SIG-M5 treated with dmso at 0.1 percent for 504 hours (cell line): ENCODE results near the gene HFE.
"Not testable (repeated sequence)": the region's sequence is repeated elsewhere in the genome, so short reads cannot be mapped to it uniquely, and the experiment has no call there.

Experiments
- DNase-seq: peaks from one replicate; lab custom pipeline; 2025; ENCODE audit not compliant: unreplicated experiment; lab: John Stamatoyannopoulos, UW

The HFE gene

DNA sequence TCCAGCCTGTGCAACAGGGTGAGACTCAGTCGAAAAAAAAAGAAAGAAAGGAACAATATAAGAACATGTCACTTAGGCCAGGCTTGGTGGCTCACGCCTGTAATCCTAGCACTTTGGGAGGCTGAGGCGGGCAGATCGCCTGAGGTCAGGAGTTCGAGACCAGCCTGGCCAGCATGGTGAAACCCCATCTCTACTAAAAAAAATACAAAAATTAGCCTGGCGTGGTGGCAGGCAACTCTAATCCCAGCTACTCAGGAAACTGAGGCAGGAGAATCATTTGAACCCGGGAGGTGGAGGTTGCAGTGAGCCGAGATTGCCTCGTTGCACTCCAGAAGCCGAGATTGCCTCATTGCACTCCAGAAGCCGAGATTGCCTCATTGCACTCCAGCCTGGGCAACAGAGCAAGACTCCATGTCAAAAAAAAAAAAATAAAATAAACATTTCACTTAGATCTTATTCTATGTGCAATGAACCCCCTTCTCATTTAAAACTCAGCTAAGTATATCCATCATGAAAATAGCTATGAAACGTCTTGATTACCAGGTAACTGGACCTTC is 28.7 kb upstream of the HFE start:
- not testable (repeated sequence) for DNase-seq

DNA sequence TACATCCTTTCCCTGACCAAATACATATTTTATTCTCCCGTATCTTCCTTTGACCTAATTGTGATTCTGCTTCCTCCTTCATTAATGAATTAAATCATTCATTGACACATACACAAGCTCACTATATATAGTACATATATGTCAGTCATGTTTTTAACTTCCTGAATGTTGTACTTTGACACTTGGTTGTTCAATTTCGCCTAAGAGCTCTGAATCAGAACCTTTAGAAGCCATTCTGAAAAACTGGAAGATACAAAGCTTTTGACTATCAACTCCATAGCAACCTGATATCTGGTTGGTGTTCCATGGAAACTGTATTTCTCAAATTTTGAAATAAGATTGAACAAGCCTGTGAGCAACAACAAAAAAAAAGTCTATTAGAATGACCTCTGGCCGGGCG is 27.3 kb upstream of the HFE start:
- DNase-seq, result no peak

DNA sequence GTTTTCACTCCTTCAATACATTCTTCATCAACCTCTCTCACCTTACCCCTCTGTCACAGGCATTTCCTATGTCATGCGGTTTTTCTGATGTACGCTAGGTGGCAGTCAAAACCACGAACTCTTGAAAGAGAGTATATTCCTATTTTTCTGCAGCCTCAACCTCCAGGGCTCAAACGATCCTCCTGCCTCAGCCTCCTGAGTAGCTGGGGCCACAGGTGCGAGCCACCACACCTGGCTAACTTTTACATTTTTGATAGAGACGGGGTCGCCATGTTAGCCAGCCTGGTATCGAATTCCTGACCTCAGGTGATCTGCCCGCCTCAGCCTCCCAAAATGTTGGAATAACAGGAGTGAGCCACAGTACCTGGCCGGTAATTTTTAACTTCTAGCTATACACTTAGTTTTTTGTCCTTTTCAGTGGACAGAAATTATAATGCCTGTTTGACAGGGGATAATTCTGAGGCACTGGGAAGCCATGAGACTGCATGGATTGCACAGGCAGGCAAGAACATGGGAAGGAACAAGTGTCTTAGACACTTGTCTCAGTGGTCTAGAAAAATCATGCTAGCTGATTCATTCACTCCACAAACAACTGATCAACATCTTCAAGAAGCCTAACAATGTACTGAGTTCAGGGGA is 22.5 kb upstream of the HFE start:
- DNase-seq, result peak; percentile 77

DNA sequence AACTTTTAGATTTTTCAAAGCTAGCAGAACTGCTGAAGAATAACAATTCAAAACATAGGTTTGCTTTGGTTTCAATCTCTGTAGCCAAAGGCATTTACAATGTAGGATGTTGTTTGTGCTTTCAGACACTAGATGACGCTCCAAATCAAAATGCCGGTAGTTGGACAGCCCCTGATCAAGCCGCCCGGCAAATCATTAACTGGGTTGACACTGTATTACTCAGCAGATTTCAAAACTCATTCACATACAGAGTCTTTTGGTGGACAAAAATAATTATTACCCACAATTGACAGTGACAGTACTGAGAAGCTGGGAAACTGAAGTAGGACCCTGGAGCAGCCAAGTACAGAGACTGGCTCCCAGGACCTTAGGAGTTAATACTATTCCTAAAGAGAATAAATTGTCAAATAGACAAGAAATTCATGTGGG is 21.3 kb upstream of the HFE start:
- peak; percentile 87 for DNase-seq

DNA sequence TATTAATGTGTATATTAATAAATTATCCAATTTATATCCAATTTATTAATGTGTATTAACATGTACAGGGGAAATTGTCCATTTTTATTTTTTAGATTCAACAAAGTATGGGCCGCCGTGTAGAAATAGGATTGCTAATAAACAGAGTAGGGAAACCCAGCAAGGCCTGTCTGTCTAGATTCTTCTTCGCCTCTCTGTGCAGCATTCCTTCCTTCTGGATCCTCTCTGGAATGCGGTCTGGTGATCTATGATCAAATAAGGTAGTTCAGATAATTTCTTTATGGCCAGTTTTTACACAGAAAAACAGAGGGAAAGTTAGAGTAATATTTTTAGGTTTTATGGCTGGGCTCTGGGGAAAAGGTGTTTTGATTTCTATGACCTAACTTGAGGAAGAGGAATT is 19.9 kb upstream of the HFE start:
- no peak for DNase-seq

DNA sequence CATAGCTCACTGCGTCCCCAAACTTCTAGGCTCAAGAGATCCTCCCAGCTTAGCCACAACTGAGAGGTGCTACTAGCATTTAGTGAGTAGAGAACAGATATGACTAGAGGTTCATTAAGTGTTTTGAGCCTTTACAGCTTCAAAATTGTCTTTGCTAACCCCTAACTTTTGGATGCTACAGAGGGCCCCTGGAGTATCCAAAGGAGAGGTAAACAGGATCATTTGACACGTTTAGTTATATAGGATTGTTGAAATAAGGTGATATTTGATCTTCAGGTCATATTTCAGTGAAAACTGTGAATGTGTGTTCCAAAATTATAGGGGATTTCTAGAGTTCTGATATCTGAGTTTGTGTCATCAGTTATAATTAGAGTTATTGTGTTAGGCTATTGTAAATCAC is 19.2 kb upstream of the HFE start:
- no peak for DNase-seq

DNA sequence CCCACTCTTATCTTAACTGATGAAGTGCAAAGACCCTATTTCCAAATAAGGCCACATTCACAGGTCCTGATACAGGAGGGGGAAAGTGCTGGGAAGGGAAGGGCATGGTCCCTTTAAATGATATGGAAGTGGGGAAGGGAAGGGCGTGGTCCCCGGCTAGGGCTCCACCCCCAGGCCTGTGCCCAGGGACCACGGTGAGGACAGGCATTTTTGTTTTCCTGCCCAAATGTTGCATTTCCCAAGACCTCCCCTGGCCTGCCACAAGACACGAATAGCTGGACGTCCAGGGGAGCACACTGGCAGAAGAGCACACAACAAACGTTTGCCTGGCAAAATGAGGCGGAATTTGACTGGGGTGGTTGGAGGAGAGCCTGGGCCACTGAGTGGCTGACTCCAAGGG is 16.1 kb upstream of the HFE start:
- DNase-seq, result no peak

DNA sequence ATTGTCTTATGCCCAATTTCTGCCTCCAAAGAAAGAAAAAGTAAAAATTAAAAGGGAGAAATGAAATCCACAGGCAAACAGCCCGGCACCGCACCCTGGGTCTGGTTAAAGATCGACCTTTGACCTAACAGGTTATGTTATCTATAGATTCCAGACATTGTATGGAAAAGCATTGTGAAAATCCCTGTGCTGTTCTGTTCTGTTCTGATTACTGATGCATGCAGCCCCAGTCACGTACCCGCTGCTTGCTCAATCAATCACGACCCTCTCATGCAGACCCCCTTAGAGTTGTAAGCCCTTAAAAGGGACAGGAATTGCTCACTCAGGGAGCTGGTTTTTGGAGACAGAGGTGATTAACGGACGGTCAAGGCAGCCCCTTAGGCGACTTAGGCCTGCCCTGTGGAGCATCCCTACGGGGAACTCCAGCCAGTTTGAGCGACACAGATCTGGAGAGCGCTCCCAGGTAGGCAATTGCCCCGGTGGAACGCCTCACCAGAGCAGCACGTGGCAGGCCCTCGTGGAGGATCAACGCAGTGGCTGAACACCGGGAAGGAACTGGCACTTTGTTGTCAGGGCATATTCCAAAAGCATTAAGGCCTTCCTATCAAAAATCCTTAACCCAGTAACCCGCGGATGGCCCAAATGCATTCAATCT is 12.0 kb upstream of the HFE start:
- no peak for DNase-seq

DNA sequence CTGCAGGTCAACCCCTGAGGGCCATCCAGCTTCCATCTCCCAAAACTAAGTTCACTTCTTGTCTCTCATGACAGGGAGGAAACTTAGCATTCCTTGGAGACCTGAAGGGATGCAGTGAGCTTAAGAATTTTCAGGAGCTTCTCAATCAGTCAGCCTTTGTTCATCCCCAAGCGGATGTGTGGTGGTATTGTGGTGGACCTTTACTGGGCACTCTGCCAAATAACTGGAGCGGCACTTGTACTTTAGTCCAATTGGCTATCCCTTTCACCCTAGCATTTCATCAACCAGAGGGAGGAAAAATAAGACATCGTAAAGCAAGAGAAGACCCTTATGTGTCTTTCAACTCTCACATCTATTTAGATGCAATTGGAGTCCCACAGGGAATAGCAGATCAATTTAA is 9.2 kb upstream of the HFE start:
- not testable (repeated sequence) for DNase-seq

DNA sequence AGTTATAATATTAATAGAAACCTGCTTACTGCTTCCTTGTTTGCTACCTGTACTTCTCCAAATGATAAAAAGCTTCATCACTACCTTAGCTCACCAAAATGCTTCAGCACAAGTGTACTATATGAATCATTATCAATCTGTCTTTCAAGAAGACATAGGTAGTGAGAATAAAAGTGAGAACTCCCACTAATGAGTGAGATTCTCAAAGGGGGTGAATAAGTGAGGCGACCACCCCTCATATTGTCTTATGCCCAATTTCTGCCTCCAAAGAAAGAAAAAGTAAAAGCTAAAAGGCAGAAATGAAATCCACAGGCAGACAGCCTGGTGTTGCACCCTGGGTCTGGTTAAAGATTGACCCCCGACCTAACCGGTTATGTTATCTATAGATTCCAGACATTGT is 6.1 kb upstream of the HFE start:
- not testable (repeated sequence) for DNase-seq

DNA sequence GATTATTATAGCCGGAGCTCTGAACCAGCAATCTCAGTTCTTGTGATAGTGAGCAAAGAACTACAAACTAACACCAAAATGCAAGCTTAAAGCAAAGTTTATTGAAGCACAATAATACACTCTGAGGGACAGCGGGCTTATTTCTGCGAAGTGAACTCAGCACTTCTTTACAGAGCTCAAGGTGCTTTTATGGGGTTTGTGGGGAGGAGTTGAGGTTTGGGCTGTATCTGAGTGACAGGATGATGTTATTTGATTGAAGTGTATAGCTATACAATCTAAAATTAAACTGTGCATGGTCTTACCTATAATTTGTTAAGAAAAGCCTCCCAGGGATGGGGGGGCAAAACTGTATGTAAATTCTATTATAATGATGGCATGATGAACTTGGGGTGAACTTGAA is 1.0 kb upstream of the HFE start:
- no peak for DNase-seq

DNA sequence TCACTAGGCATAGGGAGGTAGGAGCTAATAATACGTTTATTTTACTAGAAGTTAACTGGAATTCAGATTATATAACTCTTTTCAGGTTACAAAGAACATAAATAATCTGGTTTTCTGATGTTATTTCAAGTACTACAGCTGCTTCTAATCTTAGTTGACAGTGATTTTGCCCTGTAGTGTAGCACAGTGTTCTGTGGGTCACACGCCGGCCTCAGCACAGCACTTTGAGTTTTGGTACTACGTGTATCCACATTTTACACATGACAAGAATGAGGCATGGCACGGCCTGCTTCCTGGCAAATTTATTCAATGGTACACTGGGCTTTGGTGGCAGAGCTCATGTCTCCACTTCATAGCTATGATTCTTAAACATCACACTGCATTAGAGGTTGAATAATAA is 1.1 kb downstream of the HFE start:
- DNase-seq, result no peak

DNA sequence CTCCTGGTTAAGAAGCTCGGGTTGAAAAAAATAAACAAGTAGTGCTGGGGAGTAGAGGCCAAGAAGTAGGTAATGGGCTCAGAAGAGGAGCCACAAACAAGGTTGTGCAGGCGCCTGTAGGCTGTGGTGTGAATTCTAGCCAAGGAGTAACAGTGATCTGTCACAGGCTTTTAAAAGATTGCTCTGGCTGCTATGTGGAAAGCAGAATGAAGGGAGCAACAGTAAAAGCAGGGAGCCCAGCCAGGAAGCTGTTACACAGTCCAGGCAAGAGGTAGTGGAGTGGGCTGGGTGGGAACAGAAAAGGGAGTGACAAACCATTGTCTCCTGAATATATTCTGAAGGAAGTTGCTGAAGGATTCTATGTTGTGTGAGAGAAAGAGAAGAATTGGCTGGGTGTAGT is 2.0 kb downstream of the HFE start:
- no peak for DNase-seq

DNA sequence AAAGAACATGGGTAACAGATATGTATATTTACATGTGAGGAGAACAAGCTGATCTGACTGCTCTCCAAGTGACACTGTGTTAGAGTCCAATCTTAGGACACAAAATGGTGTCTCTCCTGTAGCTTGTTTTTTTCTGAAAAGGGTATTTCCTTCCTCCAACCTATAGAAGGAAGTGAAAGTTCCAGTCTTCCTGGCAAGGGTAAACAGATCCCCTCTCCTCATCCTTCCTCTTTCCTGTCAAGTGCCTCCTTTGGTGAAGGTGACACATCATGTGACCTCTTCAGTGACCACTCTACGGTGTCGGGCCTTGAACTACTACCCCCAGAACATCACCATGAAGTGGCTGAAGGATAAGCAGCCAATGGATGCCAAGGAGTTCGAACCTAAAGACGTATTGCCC is 5.2 kb downstream of the HFE start:
- peak; percentile 45 for DNase-seq

DNA sequence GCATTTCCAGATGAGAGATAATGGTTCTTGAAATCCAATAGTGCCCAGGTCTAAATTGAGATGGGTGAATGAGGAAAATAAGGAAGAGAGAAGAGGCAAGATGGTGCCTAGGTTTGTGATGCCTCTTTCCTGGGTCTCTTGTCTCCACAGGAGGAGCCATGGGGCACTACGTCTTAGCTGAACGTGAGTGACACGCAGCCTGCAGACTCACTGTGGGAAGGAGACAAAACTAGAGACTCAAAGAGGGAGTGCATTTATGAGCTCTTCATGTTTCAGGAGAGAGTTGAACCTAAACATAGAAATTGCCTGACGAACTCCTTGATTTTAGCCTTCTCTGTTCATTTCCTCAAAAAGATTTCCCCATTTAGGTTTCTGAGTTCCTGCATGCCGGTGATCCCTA is 6.8 kb downstream of the HFE start:
- DNase-seq, result no peak

DNA sequence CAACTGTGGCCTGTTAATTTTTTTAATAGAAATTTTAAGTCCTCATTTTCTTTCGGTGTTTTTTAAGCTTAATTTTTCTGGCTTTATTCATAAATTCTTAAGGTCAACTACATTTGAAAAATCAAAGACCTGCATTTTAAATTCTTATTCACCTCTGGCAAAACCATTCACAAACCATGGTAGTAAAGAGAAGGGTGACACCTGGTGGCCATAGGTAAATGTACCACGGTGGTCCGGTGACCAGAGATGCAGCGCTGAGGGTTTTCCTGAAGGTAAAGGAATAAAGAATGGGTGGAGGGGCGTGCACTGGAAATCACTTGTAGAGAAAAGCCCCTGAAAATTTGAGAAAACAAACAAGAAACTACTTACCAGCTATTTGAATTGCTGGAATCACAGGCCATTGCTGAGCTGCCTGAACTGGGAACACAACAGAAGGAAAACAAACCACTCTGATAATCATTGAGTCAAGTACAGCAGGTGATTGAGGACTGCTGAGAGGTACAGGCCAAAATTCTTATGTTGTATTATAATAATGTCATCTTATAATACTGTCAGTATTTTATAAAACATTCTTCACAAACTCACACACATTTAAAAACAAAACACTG is 10.1 kb downstream of the HFE start:
- DNase-seq, result peak; percentile 53

DNA sequence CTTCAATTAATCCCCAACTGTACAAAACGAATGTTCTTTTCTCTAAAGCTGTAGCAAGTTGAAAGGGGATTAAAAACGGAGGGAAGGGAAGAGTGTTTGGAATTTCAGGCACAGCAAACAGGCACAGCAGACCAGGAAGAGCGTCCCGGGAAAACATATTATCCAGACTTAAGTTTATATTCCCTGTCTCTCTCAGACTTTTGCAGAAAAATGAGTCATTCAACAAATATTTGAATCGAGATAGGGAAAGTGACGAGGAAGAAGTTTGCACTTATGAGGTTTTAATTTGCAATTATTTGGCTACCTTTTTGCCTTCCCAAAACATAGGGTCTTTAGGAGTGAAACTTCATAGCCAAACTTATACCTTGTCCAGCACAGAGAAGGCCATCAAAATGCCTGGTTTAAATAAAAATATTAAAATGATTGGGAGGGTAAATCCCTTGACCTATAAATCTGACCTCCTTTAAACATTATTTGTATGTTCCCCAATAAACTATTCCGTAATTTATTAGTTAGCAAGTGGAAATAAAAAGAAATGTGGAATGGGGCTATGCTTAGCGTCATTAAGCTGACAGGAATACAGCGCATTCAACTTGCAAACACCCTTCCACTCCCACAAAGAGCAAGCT is 16.0 kb downstream of the HFE start:
- DNase-seq, result no peak

DNA sequence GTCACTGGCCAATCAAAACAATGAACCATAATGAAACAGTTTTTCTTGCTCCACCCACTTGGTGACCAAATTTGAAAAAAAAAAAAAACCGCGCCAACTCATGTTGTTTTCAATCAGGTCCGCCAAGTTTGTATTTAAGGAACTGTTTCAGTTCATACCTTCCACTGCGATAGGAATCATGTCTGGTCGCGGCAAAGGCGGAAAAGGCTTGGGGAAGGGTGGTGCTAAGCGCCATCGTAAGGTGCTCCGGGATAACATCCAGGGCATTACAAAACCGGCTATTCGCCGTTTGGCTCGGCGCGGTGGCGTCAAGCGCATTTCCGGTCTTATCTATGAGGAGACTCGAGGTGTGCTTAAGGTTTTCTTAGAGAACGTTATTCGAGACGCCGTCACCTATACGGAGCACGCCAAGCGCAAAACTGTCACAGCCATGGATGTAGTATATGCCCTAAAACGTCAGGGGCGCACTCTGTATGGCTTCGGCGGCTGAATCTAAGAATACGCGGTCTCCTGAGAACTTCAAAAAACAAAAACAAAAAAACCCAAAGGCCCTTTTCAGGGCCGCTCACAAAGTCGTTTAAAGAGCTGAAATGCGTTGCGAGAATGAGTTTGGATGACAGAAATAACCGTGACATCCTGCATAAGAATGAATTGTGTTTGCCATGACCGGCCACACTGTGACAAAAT is 16.7 kb downstream of the HFE start:
- DNase-seq, result peak; percentile 91

DNA sequence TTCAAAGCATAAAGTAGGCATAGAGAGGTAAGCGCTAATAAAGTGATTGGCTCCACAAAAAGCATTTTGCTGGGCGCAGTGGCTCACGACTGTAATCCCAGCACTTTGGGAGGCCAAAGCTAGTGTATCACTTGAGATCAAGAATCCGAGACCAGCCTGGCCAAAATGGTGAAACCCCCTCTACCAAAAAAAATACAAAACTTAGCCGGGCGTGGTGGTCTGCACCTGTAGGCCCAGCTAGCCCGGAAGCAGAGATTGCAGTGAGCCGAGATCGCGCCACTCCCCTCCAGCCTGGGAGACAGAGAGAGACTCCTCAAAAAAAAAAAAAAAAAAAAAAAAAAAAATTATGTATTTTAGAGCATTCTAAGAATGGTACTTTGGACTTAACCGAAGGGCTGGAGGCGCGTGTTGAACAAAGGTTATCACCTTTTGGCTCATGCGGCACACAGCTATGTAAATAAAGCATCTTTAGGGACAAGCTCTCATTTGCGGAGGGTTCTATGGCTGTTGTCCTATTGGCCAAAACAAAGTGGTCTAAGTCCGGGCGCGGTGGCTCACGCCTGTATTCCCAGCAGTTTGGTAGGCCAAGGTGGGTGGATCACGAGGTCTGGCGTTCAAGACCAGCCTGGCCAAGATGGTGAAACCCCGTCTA is 17.4 kb downstream of the HFE start:
- no peak for DNase-seq

DNA sequence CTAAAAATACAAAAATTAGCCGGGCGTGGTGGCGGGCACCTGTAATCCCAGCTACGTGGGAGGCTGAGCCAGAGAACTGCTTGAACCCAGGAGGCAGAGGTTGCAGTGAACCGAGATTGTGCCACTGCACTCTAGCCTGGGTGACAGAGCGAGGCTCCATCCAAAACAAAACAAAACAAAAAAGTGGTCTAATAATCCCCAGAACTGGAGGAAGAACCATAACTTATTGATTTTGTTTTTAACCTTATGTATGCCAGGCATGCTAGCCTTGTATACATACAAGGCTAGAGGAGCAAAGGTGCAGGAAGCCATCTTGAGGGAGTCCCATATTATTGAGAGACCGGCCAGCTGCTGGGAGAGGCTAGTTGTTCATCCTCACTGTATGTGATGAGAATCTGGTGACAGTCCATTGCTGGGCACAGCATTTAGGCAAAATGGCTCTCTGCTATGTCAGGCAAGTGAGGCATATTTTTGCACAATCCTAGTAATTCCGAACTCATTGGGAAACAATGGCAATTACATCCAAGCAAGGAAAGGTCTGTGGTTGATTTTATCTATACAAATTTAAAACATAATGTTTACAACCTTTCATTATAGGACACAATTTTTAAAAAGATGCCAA is 18.0 kb downstream of the HFE start:
- no peak for DNase-seq
